ENCODE data around the gene UNC45B. TPM values are rescaled to one million over a fixed set of nuclear protein-coding genes. Genes with fewer than 3 reads are reported as not detected.
"Not testable (repeated sequence)": the region's sequence is repeated elsewhere in the genome, so short reads cannot be mapped to it uniquely, and the experiment has no call there.

Gene UNC45B
- total and polyA plus RNA-seq, 11 donors = 49.1 to 305 (median 204) TPM

DNA sequence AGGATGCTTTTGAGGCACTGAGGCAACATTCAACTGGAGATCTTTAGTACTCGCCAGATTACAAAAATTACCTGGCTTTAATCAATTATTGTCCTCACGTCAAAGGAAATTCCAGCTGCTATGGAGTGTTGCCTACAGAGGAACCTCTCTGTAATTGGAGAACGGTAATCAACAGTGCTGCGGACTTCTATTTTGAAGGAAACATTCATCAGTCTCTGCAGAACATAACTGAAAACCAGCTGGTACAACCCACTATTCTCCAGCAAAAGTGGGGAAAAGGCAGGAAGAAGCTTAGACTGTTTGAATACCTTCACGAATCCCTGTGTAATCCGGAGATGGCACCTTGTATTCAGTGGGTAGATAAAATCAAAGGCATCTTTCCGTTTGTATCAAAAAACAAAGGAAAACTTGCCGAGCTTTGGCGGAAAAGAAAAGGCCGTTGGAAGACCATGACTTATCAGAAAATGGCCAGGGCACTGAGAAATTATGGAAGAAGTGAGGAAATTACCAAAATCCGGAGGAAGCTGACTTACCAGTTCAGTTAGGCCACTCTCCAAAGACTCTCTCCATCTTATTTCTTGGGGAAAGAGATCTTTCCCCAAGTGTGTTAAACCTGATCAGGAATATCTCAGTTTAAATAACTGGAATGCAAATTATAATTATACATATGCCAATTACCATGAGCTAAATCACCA is 43.5 kb downstream of the UNC45B start:
- intact Hi-C loops (cut with DNase I) = loop anchor here in 1 of 10 donors (2.0 kb wide), 1 partner anchor 14 kb away; no protein-coding TSS in a partner anchor
- H3K27me3 ChIP-seq = no peaks in the 10 kb centered on the region
- peaks cover 0 to 19% (median 5%) of the 10 kb centered on the region in 9 donors for H3K36me3 ChIP-seq
- ATAC-seq (no peak), DNase-seq (no peak)
- no peaks in the 10 kb centered on the region for H3K9me3 ChIP-seq
- H3K4me1 ChIP-seq = peaks cover 0 to 10% (median 0%) of the 10 kb centered on the region in 12 donors
- TF ChIP-seq POLR2A (IDR thresholded peaks at IDR 0.05) = no peak
- TF ChIP-seq, protein P1, sequence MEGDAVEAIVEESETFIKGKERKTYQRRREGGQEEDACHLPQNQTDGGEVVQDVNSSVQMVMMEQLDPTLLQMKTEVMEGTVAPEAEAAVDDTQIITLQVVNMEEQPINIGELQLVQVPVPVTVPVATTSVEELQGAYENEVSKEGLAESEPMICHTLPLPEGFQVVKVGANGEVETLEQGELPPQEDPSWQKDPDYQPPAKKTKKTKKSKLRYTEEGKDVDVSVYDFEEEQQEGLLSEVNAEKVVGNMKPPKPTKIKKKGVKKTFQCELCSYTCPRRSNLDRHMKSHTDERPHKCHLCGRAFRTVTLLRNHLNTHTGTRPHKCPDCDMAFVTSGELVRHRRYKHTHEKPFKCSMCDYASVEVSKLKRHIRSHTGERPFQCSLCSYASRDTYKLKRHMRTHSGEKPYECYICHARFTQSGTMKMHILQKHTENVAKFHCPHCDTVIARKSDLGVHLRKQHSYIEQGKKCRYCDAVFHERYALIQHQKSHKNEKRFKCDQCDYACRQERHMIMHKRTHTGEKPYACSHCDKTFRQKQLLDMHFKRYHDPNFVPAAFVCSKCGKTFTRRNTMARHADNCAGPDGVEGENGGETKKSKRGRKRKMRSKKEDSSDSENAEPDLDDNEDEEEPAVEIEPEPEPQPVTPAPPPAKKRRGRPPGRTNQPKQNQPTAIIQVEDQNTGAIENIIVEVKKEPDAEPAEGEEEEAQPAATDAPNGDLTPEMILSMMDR (IDR thresholded peaks at IDR 0.05) = no peak
- 80 to 84% (median 82%) methylated on average over 11 of the region's 11 CpGs for WGBS, 4 donors
- H3K27ac ChIP-seq = no peak overlapping the region
- no peak overlapping the region for H3K4me3 ChIP-seq

DNA sequence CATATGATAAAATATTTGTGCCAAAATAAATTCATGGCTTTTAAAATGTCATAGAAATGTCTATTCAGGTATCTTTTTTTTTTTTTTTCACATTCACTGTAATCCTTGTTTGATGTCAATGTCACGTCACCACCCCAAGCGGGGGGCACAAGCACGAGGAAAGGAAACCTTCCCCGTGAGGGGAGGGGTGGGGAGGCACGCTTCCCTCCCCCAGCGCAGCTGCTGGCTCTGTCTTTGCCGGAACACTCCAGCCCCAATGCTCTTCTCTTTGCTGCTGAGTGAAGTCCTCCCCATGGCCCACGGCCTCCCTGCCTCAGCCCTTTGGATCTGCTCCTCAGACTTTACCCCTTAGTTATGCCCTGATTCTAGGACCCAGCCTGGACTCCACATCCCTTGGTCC is 45.1 kb downstream of the UNC45B start:
- intact Hi-C loops (cut with DNase I) = no loop called here
- Histone ChIP-seq H3K27me3 (no peaks in the 10 kb centered on the region), H3K4me1 (peaks cover 0 to 10% (median 0%) of the 10 kb centered on the region in 12 donors), H3K36me3 (peaks cover 0 to 5% (median 0%) of the 10 kb centered on the region in 9 donors), H3K9me3 (peaks cover 0 to 2% (median 0%) of the 10 kb centered on the region in 12 donors), H3K4me3 (no peak overlapping the region), H3K27ac (no peak overlapping the region)
- 65 to 80% (median 71%) methylated on average over 8 of the region's 8 CpGs for WGBS, 4 donors
- no peak for TF ChIP-seq POLR2A (IDR thresholded peaks at IDR 0.05)
- TF ChIP-seq, protein P1 (IDR thresholded peaks at IDR 0.05) = no peak
- DNase-seq = no peak
- peak in 1 of 4 donors; percentile 41 for ATAC-seq

DNA sequence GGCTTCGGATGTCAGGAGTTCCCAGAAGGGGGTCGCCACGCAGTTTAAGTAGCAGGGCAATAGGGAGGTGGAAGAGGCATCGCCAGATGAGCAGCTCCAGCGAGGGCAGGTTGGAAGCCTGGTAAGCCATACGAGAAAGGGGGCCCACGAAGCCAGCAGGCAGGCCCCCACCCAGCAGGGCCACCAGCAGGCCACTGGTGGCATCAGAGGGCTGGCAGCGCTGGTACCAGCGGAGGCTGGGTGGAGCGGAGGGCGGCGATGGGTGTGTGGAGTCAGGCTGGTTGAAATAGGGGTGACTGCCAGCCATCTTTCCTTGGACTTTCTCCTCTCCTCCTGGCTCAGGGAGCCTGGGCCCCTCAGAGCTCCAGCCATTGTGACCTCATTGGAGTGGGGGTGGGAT is 46.4 kb downstream of the UNC45B start, which contains the start of gene SLC35G3:
TSS of gene SLC35G3 (minus strand) at position 393 of the 400 bp plus-strand sequence. CDS start at position 307, 86 bp downstream.
- DNase-seq; H3K27ac ChIP-seq; H3K27me3 ChIP-seq; H3K36me3 ChIP-seq; H3K4me3 ChIP-seq; H3K4me1 ChIP-seq; intact Hi-C loops (cut with DNase I); H3K9me3 ChIP-seq: not testable (repeated sequence)
- 93 to 97% (median 94%) methylated on average over 10 to 12 of the region's 12 CpGs for WGBS, 4 donors
- ATAC-seq = peak in 1 of 4 donors; percentile 44

DNA sequence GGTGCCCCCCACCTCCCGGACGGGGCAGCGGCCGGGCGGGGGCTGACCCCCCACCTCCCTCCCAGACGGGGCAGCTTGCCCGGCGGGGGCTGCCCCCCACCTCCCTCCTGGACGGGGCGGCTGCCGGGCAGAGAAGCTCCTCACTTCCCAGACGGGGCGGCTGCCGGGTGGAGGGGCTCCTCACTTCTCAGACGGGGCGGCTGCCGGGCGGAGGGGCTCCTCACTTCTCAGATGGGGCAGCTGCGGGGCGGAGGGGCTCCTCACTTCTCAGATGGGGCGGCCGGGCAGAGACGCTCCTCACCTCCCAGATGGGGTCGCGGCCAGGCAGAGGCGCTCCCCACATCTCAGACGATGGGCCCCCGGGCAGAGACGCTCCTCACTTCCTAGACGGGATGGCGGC is 47.4 kb downstream of the UNC45B start:
- H3K4me1 ChIP-seq; ATAC-seq; H3K27me3 ChIP-seq; H3K27ac ChIP-seq; intact Hi-C loops (cut with DNase I); H3K4me3 ChIP-seq; H3K36me3 ChIP-seq; DNase-seq; H3K9me3 ChIP-seq: not testable (repeated sequence)
- 87 to 97% (median 93%) methylated on average over 13 to 31 of the region's 31 CpGs for WGBS, 4 donors

DNA sequence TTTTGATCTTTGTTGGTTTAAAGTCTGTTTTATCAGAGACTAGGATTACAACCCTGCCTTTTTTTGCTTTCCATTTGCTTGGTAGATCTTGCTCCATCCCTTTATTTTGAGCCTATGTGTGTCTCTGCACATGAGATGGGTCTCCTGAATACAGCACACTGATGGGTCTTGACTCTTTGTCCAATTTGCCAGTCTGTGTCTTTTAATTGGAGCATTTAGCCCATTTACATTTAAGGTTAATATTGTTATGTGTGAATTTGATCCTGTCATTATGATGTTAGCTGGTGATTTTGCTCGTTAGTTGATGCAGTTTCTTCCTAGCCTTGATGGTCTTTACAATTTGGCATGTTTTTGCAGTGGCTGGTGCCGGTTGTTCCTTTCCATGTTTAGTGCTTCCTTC is 55.0 kb downstream of the UNC45B start:
- WGBS, 4 donors = 75 to 86% (median 81%) methylated on average over 1 to 2 of the region's 2 CpGs; no CpG with 5 or more reads in 1 of the 4 donors
- H3K4me3 ChIP-seq; intact Hi-C loops (cut with DNase I); H3K27me3 ChIP-seq; H3K27ac ChIP-seq; H3K9me3 ChIP-seq; DNase-seq; H3K4me1 ChIP-seq; H3K36me3 ChIP-seq; ATAC-seq: not testable (repeated sequence)
